Pancreas (tissue), 10 donors: ENCODE measurements around the gene DMD. TPM values are rescaled to one million over a fixed set of nuclear protein-coding genes. Genes with fewer than 3 reads are reported as not detected.
"Not testable (repeated sequence)": the region's sequence is repeated elsewhere in the genome, so short reads cannot be mapped to it uniquely, and the experiment has no call there.

Experiments used
- ATAC-seq, 4 donors: fragments of 200-7000 bp; cut with Tn5 transposase; one replicate each; pipeline versions ENCODE4 v1.8.0 to v1.9.1; 2020; ENCODE audit warnings: mild to moderate bottlenecking in 4 of 4, moderate library complexity in 4 of 4
- DNase-seq, 6 donors: peaks; one replicate each; pipeline ENCODE4 v3.0.0-alpha.2; 2020
- FAIRE-seq: peaks from 2 replicates; lab custom pipeline; 2012; peaks lifted over from hg19 to GRCh38; lab: Jason Lieb, UNC
- H3K27ac ChIP-seq, 4 donors: fragments of 200-600 bp; sonication (generic); 1 replicate in 3 of 4; 2 replicates in 1 of 4; pipeline versions ENCODE4 v1.5.0 to v1.8.0; 2020
- H3K27me3 ChIP-seq, 4 donors: fragments of 200-600 bp; one replicate each; pipeline ENCODE4 v1.8.0; 2021
- H3K36me3 ChIP-seq, 3 donors: fragments of 200-600 bp; sonication (generic) in 1 of 3; one replicate each; pipeline versions ENCODE4 v1.5.0 to v1.8.0; 2020 to 2021
- H3K4me1 ChIP-seq, 3 donors: fragments of 200-600 bp; one replicate each; pipeline ENCODE4 v1.8.0; 2021
- H3K4me3 ChIP-seq, 4 donors: fragments of 200-600 bp; sonication (generic) in 2 of 4; one replicate each; pipeline versions ENCODE4 v1.5.0 to v1.8.0; 2020 to 2021
- H3K9me3 ChIP-seq, 4 donors: fragments of 200-600 bp; one replicate each; pipeline ENCODE4 v1.8.0; 2021
- CTCF ChIP-seq, 4 donors: fragments of 200-600 bp; sonication (generic) in 3 of 4; IDR thresholded peaks; one replicate each; pipeline versions ENCODE4 v1.5.0 to v1.8.0; 2021; ENCODE audit warnings: antibody characterized with exemption in 4 of 4
- WGBS, 2 donors: extraction: QIAGEN DNeasy Blood & Tissue Kit; methylation state at CpG; one replicate each; pipeline ENCODE4 v1.1.7; 2013; 5-methylcytosine and 5-hydroxymethylcytosine counted together
- intact Hi-C, 3 donors: fragments of 100-400 bp; cut with DNase I; formaldehyde crosslinking; loops; one replicate each; pipeline versions ENCODE4 v1.11.1 to v1.14.2; 2022
- polyA plus RNA-seq, 2 donors: library from polyadenylated mRNA; stranded (reverse); fragments of 200-250 nt; gene quantifications; one replicate each; pipeline ENCODE4 v1.2.3, GENCODE V29; 2013
- total RNA-seq, 6 donors: library from RNA; stranded (reverse); fragmentation: NEBNext Ultra II Directional in 4 of 6; extraction: Animal tissue kit (Norgen Biotek cat#: 25700) in 4 of 6; gene quantifications; one replicate each; pipeline versions ENCODE4 v1.2.1 to v1.2.4, GENCODE V29; 2021 to 2023
- donor health status: healthy with polysubstance abuse.
- donor health status: DM: no; HTN: no; CAD: no; lungs with moderate emphysema.
- donor health status: DM: no; HTN: no; CAD: no.
- donor health status: control.
- donor health status: control.
- donor health status: Bipolar disorder and iron deficiency.
- donor health status: DM: yes; HTN: yes; CAD: no.
- donor health status: DM: no; HTN: no; CAD: no.
- donor health status: DM: no; HTN: no; CAD: no.
- donor health status: DM: yes; HTN: yes; CAD: no.

DMD gene
- total and polyA plus RNA-seq, 8 donors, result 9.1 to 46.5 (median 32.1) TPM

GRCh38 chrX:31969714-31970113 lies 1241.6 kb downstream of the DMD start:
- DNase-seq (no peak), FAIRE-seq (no peak), ATAC-seq (no peak)
- Histone ChIP-seq H3K36me3 (no peaks in the 10 kb centered on the region), H3K4me1 (no peaks in the 10 kb centered on the region), H3K4me3 (no peak overlapping the region), H3K27me3 (peaks cover 0 to 3% (median 0%) of the 10 kb centered on the region in 4 donors), H3K27ac (no peak overlapping the region), H3K9me3 (no peaks in the 10 kb centered on the region)
- 70 to 72% methylated on average over 5 of the region's 5 CpGs for WGBS, 2 donors
- intact Hi-C loops, result no loop called here
- TF ChIP-seq CTCF (IDR thresholded peaks at IDR 0.05), result no peak

- WGBS, 2 donors, result 56 to 70% methylated on average over 1 of the region's 1 CpG
- FAIRE-seq, result peak; percentile 39
- Histone ChIP-seq H3K36me3 (no peaks in the 10 kb centered on the region), H3K4me3 (no peak overlapping the region), H3K4me1 (no peaks in the 10 kb centered on the region), H3K9me3 (no peaks in the 10 kb centered on the region), H3K27me3 (peaks cover 0 to 3% (median 0%) of the 10 kb centered on the region in 4 donors), H3K27ac (no peak overlapping the region)
- no peak for TF ChIP-seq CTCF (IDR thresholded peaks at IDR 0.05)
- intact Hi-C loops, result no loop called here
- DNase-seq, result no peak
- ATAC-seq, result no peak
These were observed 1249.1 kb downstream of the DMD start for GRCh38 chrX:31962256-31962655.

- Histone ChIP-seq H3K4me3 (no peak overlapping the region), H3K36me3 (no peaks in the 10 kb centered on the region), H3K27me3 (peaks cover 0 to 6% (median 0%) of the 10 kb centered on the region in 4 donors), H3K9me3 (no peaks in the 10 kb centered on the region), H3K4me1 (no peaks in the 10 kb centered on the region), H3K27ac (no peak overlapping the region)
- ATAC-seq, result no peak
- no peak for TF ChIP-seq CTCF (IDR thresholded peaks at IDR 0.05)
- 45 to 54% methylated on average over 5 of the region's 5 CpGs for WGBS, 2 donors
- no peak for DNase-seq
- no peak for FAIRE-seq
- intact Hi-C loops, result no loop called here
These were observed 1276.4 kb downstream of the DMD start for GRCh38 chrX:31934842-31935370.

- H3K4me3 ChIP-seq, result no peak overlapping the region
- H3K27ac ChIP-seq, result no peak overlapping the region
- no peak for FAIRE-seq
- H3K4me1 ChIP-seq, result no peaks in the 10 kb centered on the region
- no peak for DNase-seq
- no peak for ATAC-seq
- intact Hi-C loops, result no loop called here
- H3K9me3 ChIP-seq, result no peaks in the 10 kb centered on the region
- WGBS, 2 donors, result 65 to 80% methylated on average over 3 of the region's 3 CpGs
- TF ChIP-seq CTCF (IDR thresholded peaks at IDR 0.05), result no peak
- peaks cover 0 to 6% (median 0%) of the 10 kb centered on the region in 4 donors for H3K27me3 ChIP-seq
- H3K36me3 ChIP-seq, result no peaks in the 10 kb centered on the region
These were observed 1277.3 kb downstream of the DMD start for GRCh38 chrX:31934015-31934414.

GRCh38 chrX:31932769-31933168 lies 1278.6 kb downstream of the DMD start:
- no peaks in the 10 kb centered on the region for H3K4me1 ChIP-seq
- H3K27me3 ChIP-seq, result peaks cover 0 to 6% (median 0%) of the 10 kb centered on the region in 4 donors
- intact Hi-C loops, result no loop called here
- 54 to 74% methylated on average over 1 of the region's 1 CpG for WGBS, 2 donors
- DNase-seq (no peak), ATAC-seq (no peak), FAIRE-seq (no peak)
- no peak overlapping the region for H3K27ac ChIP-seq
- no peaks in the 10 kb centered on the region for H3K36me3 ChIP-seq
- no peaks in the 10 kb centered on the region for H3K9me3 ChIP-seq
- H3K4me3 ChIP-seq, result no peak overlapping the region
- no peak for TF ChIP-seq CTCF (IDR thresholded peaks at IDR 0.05)

- H3K4me1 ChIP-seq, H3K27me3 ChIP-seq, H3K27ac ChIP-seq, FAIRE-seq, H3K4me3 ChIP-seq, H3K9me3 ChIP-seq, DNase-seq, ATAC-seq, intact Hi-C loops, H3K36me3 ChIP-seq: not testable (repeated sequence)
- WGBS, 2 donors, result 67 to 86% methylated on average over 11 of the region's 11 CpGs
These were observed 1279.0 kb downstream of the DMD start for GRCh38 chrX:31932320-31932719.
